Cortex of kidney (tissue), 1 donor: ENCODE measurements around the gene IRF6.

ENCODE experiments used
- DNase-seq: peaks from one replicate; lab custom pipeline; 2025; lab: John Stamatoyannopoulos, UW

Gene IRF6

DNA sequence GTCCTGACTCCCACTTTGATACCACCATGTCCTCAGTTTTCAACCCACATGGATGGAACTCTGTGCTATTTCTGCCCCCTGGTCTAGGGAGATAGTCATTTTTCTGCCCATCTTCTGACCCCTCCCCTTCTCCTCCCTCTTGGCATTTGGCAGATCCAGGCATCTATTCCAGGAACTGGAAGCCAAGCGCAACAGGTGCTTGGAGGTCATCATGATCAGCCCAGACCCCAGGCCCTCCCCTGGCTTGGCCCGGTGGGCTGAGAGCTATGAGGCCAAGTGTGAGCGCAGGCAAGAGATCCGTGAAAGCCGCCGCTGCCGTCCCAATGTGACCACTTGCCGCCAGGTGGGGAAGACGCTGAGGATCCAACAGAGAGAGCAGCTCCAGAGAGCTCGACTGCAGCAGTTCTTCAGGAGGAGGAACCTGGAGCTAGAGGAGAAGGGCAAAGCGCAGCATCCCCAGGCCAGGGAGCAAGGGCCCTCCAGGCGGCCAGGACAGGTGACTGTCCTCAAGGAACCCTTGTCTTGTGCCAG lies 46.0 kb downstream of the IRF6 start:
- DNase-seq, result no peak

DNA sequence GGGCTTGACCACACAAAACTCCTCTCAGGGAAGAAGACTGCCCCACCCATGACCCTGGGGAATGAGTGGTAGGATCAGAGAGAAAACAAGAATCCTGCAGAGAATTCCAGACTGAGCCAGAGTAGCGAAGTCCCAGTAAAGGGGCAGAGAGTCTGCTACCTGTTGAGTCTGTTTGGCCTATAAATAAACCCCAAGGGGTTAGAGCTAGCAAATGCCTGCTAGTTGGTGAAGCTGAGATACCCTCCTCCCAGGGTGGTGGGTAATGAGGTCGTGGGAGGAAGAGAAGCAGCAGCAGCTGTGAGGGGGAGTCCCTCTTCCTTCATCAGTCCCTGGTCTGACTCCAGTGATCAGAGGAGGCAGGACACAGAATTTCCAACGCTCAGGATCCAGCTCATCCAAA lies 47.5 kb downstream of the IRF6 start:
- DNase-seq, result no peak

DNA sequence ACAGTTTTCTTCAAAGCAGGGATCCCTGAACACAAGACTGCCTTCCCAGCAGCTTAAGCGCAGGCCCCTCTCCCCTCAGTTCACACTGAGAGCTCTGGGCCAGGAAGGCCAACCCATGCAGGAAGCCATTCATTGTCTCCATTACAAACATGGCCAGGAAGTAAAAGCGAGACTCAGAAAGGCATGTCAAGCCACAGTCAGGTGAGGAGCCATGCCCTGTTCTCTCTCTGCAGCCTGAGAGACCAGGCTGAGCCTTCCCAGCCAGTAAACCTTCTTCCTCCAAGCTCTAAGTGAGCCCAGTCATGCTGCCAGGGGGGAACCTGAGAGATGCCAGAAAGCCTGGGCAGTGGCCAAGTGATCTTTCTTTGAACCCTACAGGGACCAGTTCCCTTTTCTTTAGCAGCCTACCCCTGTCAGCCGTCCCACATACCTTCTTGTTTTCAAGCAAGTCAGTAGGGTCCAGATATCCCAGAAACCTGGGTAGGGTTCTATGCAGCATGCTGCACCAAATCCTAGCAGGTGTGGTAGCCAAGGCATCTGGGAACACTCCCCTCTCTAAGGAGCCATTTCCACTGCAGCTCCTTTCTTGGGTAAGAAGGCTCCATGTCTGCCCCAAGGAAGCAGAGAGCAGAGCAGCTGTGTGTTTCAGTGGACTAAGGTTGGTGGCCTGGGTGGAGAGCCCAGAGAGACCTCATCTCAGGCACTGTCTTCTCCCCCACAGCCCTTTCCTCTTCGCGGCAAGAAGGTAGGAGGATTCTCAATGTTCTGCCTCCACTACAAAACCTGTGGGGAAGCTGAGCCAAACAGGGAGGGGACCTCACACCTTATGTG lies 49.1 kb downstream of the IRF6 start:
- no peak for DNase-seq

DNA sequence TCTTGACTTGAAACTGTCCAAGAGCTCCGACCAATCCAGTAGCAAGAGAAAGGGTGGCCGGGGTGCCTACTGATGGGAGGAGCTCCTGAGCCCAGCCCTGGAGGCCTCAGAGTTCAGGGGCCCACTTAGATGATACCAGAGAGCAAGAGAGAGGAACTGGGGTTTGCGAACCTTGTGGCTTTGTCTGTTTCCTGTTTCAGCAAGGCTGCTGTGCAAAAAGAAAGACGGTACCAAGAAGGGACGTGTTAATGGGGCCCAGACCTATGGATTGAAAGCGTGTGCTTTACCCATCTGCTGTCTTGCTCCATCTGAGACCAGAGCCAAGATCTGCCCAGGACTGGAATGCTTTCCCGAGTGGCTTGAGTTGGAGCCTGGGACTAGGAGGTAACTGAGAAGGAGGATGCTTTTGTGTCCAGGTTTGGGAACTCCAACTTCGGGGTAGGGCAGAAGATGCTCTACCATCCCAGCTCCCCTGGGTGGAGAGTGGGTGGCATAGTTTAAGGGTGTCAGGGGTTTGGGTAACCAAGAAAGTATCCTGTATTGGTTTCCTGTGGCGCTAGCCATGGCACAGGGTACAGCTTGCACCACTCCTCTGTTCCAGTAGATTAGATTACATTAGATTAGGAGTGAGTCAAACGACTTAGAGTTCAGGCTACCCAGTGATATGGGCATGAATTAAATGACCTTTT lies 49.9 kb downstream of the IRF6 start, which contains the start of gene TRAF3IP3:
Gene TRAF3IP3, plus strand, starts transcription at position 128 of the 689 bp plus-strand sequence. CDS start 3,987 bp downstream, outside the sequence.
- no peak for DNase-seq

DNA sequence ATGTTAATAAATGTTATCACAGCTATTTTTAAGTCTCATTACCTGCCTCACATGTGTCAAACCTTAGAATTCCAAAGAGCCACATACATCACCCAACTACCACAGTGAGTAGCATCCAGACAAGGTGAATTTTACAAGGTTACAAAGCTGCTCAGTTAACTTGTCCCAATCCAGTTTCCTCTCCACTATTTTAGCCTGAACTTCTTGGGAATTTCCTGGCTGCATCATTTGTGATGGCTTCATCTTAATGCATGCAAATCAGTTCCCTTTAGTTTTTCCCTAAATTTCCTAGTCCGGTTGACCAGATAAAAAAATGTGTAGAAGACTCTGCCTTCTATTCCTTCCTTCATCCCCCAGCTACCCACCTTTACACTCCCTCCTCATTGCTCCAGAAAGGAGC lies 50.7 kb downstream of the IRF6 start:
- no peak for DNase-seq

DNA sequence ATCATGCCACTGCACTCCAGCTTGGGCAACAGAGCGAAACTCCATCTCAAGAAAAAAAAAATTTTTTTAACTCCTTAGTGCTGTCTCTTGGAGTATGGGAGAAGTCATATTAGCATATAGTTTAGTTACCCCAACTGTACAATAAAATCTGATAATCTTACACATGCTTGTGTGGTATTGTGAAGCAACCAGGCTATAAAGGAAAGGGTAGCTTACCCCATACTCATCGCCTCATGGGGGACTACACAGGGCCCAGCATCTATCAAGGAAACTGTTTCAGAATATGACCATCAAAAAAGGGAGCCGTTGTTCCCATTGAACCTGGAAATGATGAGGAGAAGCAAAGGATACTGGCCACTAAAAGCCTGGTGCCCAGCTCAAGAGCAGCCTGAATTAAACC lies 53.1 kb downstream of the IRF6 start:
- DNase-seq, result no peak

DNA sequence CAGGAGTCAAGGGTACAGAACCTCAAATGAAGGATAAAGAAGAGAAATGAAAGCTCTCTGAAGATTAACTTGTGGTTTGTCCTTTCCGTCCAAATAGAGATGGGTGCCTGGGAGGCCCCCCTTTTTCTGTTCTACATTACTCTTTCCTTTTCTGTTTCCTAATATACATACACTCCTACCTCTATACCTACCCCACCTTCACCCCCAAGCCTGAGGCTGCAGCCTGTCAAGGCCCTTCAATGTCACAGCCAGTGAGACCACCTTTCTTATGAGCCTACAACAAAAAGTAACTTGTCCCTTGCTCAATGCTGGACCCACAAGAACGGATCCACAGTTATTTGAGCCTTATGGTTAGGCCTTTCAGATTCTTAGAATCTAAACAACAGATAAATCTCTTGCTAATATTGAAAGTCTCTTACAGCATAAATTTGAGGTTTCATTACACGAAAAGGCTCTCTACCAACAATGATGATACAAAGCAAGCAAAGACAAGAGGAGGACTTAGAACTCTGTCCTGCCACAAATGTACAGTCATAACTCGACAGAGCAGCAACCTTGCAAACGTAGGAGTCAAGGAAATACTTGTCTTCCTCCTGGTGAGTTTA lies 54.2 kb downstream of the IRF6 start:
- DNase-seq, result no peak

DNA sequence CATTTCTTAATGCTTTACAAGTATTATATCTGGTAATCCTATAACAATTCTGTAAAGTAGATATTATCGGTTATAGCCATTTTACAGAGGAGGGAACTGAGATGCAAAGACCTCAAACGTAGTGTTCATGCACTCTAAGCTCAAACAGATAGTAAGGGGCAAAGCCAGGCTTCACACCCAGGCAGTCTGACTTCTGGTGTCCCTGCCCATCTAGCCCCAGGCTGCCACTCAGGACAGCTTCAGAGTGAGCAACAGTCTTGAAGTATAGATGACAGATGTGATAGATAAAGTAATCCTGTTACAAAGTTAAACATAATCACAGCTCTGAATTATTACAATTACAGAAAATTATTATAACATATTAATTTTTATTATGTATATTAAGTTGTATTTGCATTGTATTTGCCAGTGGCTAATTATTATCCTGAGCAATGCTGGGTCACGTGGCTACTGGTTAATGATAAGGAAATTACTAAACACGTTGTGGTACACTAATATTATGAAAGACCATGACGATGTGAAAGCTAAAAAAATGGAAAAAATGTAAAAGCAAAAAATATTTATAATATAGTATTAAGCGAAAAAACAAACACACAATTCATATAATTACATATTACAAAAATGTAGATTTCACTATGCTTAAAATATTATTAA lies 56.1 kb downstream of the IRF6 start:
- no peak for DNase-seq

DNA sequence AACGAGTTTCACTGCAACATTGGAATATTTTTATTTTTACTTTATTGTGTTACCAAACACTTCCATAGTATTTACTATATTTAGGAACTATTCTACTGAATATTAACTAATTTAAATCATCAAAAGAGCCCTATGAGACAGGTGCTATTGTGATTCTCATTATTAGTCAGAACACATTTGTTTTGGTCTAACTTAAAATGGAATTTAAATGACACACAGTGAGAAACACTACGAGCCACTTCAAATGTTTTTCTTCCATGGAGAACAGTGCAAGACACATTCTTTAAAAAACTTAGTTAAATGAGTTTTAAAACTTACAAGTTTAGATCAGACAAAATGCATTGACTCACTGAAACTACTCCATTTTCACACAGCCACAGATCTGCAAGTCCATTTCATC lies 56.7 kb downstream of the IRF6 start:
- no peak for DNase-seq

DNA sequence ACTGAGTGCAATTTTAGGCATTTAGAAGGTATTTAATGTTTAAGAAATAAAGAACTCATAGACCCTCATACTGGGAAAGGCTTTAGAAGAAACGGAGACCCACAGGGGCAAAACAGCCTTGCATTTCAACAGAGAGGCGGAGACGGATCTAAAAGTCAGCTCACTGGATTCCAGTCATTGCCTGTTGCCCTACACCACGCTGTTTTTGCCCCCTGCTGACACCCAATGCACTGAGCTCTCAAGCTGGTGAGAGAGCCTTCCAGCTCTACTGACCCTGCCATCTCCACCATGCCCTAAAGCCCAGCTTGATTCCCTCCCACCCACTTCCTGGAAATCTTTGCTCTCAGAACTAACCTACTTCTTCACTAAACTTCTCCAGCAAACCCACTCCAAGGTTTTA lies 57.3 kb downstream of the IRF6 start:
- DNase-seq, result no peak

DNA sequence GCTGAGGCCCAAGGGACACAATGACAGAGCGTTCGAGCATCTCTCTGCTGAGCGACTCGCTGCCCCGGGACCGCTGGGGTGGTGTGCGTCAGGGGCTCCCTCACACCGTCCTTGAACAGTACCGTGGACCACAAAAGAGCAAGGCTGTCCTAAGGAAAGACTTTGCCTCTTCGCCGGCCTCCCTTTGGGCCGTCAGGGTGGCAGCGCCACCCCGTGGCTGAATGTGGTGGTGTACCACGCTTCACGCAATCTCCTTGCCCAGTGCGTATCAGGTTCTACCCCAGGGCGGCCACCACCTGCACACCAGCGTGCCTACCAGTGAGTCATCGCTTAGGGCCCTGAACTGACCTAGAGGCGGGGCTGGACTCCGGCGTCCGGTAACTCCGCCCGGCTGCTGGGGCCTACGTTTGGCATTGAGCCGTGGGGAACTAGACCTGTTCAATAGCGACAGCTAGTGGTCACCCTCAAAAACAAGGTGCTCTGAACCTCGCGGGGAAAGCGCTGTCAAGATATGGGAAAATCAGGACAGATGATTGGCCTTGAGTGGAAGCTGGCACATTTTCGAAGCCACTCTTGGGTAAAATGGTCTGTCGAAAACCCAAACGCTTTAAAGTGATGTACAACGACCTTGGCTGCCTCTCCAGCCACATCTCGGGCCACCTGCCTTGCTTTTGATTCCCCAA lies 58.2 kb downstream of the IRF6 start:
- no peak for DNase-seq

DNA sequence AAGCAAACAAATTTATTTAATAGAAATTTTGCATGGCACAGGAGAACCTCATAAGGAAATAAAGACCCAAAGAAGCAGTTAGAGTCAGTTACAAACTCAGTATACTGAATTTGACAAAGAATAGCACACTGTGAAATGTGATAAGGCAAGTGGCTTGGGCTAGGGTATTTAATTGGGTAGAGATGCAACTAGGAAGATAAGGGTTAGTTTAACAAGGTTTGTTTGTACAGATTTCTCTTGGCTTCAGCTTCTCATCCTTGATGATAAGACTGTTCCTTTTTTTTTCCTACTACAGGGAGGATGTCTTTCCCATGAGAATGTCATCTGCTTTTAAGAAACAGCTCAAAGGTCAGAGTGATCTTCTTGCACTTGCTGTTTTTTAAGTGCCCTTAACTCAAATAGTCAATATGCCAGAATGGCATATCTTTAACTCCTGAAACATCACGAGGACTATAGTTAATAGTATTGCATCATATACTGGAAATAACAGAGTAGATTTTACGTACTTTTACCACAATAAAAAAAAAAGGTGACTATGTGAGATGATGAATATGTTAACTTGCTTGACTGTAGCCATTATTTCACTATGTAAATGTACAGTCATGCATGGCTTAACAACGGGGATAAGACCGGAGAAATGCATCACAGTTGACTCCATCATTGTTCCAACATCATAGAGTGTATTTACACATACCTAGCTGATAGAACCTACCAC lies 59.3 kb downstream of the IRF6 start:
- no peak for DNase-seq

DNA sequence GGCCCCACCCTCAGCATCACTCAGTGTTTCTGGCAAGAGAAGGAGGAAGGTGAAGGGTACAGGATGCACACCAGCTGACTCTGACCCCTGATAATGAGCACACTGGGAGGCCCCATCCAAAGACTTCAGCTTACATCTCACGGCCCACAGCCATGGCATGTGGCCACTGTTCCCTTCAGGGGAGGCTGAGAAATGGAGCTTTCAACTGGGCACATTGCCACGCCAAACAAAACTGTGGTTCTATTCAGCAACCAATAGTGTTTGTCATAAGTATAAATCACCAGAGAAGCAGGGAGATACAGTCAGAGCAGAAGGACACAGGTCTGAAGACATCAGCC lies 62.8 kb downstream of the IRF6 start:
- no peak for DNase-seq

DNA sequence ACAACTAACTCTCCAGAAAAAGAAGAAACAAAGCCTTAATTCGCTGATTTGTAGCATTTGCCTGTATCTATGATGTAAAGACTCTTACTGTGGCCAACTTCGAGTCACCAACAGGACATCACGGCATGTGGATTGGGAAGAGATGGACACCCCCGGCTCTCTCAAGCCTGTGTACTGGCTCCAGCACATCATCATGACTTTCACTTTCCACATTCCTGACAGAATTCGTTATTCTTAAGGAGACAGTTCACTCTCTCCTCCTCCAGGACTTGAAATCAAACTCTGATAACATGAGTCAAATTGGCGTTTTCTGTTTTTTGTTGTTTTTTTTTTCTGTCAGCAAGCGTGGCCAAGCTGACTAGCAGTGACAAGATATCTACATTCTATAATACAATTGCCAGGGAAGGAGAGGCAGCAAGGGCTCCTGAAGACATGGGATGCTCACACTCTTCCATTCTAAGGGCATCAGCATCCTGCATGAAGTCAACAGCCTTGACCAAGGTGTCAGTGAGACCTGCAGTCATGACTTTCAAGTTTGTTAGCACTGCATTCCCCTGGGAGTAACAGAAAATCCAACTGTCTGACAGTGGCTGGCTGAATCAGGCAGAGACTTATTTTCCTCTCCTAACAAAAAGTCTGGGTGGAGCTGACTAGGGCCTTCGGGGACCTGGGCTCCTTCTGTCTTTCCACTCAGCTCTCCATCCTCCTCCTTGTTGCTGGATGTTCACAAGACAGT lies 63.4 kb downstream of the IRF6 start:
- DNase-seq, result no peak

DNA sequence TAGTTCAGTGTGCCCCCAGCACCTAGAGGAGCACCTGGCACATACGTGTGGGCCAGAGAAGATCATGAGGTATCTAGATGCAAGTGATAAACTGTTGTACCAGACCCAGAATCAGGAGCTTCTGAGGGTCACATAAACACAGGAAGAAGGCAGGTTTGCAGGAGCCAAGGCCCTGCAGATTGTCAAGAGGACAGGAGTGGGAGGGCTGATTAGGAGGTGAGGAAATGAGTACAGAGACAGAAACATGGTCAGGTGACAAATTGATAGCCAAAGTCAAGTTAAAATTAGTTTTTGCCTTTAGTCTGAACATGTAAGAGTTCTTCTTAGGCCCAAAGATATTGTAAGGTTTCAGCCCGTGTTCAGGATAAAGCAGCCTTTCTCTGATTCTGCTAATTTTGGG lies 64.1 kb downstream of the IRF6 start:
- DNase-seq, result no peak

DNA sequence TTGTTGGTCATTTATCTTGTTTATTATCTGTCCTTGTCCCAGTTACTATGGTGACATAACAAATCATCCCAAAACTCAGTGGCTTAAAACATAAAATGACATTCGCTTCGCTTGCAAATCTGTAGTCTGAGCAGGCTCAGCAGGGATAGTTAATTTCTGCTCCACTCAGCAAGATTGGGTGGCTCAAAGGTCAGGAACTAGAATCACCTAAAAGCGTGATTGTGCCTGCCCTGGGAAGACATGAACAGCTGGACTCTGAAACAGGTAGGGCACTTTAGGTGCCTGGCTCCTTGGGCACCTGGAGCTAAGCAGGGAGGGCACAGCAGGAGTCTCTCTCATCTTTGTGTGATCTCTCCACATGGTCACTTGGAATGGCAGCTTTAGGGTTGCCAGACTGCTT lies 64.7 kb downstream of the IRF6 start:
- no peak for DNase-seq

DNA sequence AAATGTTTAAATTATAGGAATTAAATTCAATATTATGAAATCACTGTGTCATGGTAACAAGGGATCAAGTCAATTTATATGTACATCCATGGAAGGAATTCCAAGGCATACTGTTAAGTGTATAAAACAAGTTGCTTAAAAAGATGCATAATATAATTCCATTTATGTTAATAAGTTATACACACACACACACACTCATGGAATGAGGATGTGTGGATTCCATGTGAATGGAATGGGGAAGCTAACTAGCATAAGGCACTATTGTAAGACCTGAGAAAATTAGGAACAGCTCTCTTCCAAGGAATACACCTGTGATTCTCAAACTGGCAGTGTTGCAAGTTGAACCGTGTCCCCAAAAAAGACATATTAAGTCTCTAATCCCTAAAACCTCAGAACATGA lies 67.7 kb downstream of the IRF6 start:
- no peak for DNase-seq

DNA sequence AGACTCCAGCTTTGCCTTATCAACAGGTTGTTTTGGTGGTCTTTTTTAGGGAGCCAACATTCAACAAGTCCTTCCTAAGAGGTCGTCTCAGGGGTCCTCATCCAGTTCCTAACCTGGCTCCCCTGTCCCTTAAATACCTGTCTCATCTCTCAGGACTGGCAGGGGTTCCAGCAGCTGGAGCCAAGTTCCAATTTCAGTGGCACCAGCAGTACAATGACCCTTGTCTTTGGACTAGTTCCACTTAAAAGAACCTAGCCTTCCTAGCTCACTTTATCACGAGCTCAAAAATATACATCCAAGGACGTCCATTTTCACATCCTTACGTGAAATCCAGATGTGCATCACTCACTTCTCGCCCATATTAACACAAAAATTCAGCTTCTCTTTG lies 68.8 kb downstream of the IRF6 start:
- DNase-seq, result no peak

DNA sequence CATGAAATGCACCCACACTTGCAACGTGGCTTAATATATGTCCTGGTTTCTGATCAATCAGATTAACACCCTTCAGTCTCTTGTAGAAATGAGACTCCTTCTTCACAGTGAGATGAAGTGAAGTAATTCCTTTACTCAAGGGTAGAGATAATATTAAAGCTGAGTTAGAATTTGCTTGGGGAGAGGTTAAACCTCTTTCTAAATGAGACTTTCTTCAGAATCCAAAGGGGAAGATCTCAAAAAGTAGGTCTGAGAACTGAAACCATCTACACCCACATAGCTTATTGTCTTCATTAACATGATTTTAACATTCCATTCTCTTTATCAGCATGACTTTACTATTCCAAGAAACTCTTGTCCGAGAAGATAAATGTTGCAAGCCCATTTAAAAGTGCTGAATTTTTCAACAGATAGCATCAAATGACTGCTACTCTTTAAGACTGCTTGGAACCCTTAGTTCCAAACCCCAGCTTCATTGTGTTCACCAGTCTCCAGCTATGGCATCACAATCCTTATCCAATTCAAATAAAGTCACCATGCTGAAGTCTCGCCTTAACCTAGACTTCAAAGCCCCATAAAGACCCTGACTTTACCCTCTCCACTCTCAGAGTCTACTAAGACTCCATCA lies 69.3 kb downstream of the IRF6 start:
- DNase-seq, result no peak
